Activated naive CD4-positive, alpha-beta T cell treated with Interleukin-2 at 50 U/mL for 16 hours (primary cell): ENCODE data around the gene DNAJC16.
A peak's percentile ranks its signal among the peaks of the same experiment; 100 is the strongest.
"Not testable (repeated sequence)": the region's sequence is repeated elsewhere in the genome, so short reads cannot be mapped to it uniquely, and the experiment has no call there.

ENCODE experiments used
- DNase-seq: peaks from one replicate; pipeline ENCODE4 v3.0.0-alpha.2; 2020

The DNAJC16 gene

DNA sequence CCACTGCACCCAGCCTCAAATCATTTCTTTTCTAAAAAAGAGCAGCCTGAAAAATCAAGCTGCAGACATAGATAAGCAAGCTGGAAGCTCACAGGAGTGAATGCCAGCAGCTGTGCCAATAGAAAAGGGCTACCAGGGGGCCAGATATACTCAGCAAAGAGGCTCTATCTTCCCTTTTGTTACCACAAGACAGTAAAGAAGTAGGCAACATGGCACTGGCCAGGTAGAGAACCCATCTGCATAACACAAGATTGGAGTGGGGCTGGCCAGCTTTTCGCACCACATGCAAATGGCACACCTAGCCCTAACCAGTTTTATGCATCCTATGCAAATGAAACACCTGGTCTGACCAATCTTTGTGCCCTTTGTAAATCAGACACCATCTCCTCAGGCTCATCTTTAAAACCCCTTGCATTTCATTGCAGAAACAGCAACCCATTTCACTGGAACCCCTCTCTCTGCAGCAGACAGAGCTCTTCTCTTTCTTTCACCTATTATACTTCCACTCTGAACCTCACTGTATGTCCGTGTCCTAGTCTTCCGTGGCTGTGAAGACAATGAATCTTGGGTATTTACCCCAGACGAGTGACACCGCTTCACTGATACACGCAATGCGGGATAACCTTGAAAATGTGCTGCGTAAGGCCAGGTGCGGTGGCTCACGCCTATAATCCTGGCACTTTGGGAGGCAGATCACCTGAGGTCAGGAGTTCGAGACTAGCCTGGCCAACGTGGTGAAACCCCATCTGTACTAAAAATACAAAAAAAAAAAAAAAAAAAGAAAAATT, 17.8 kb upstream of the DNAJC16 start:
- no peak for DNase-seq

DNA sequence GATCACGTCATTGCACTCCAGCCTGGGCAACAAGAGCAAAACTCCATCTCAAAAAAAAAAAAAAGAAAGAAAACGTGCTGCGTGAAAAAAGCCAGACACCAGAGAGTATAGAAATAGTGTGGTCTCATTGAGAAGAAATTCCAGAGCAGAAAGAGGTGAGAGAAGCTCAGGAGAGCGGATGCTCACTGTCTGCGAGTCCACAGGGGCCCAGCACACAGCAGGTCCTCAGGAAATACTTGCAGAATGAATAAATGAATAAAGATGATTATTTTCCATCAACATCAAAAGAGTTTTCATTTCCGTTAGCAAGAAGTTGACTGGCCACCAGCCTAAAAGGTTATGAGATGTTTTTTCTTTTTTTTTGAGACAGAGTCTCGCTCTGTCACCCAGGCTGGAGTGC, 17.1 kb upstream of the DNAJC16 start:
- no peak for DNase-seq

DNA sequence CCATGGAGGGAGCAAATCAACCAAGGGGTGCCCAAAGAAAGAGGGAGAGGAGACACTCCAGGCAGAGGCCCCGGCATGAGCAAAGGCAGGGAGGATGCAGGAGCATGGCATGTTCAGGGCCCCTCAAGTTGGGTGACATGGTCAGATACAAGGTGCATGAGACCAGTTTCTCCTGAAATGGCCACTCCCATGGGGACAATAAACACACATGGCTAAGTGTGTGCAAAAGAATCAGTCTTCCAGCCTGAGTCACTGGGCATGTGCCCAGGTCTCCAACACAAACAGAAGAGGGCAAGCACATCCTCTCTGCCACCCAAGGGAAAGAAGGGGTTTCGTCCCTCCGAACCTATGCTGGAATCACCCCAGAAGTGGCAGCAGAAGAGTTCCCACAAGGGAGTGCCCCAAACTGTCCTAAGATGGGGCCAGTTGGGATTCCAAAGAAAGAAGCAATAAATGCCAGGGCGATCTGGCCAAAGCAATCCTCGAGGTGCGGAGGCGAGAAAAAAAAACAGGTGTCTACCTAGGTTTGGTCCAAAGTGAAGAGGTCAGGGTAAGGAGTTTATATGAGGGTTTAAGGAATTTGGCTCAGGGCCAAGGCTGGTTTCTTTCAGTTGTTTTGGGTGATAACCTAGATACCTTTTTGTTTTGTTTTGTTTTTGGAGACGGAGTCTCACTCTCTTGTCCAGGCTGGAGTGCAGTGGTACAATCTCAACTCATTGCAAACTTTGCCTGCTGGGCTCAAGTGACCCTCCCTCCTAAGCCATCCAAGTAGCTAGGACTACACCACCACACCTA, 15.8 kb upstream of the DNAJC16 start:
- no peak for DNase-seq

DNA sequence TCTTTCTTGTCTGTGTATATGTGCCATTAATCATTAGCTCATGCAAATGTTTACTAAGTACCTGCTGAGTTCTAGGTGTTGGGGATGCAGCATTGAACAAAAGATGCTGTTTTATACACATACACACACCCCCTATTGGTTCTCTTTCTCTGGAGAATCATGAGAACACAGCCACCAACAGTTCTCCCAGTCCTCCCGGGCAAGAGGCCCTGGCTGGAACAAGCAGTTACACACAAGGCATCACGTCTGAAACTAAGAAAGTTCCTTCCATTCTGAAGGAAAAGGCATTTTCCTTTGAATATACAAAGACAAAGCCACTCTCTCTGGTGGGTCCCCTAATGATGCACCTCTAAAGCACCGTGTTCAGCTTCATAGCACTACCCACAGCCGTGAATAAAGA, 13.5 kb upstream of the DNAJC16 start:
- no peak for DNase-seq

DNA sequence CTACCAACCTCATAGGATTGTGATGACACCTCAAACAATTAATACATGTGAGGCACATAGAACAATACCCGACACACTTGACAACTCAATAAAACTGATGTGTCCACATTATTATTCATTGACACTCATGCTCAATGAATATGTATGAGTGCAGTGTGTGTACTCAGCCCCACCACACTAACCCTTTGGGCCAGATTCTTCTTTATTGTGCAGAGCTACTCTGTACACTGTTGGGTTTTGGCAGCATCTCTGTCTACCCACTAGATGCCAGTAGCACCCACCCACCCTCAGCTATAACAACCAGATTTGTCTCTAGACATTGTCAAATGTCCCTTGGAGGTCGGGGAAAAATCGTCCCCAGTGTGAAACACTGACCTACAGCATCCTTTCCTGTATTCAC, 12.7 kb upstream of the DNAJC16 start:
- DNase-seq = no peak

DNA sequence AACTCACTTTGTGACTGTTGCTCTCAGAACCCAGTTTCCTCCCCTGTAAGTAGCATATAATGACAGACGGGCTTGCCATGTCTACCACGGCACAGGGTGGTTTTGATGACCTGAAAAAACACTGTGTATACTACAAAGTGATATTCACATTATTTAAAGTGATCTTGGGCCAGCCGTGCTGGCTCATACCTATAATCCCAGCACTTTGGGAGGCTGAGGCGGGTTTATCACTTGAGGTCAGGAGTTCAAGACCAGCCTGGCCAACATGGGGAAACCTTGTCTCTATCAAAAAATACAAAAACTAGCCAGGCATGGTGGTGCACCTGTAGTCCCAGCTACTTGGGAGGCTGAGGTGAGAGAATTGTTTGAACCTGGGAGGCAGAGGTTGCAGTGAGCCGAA, 12.1 kb upstream of the DNAJC16 start:
- DNase-seq = not testable (repeated sequence)

DNA sequence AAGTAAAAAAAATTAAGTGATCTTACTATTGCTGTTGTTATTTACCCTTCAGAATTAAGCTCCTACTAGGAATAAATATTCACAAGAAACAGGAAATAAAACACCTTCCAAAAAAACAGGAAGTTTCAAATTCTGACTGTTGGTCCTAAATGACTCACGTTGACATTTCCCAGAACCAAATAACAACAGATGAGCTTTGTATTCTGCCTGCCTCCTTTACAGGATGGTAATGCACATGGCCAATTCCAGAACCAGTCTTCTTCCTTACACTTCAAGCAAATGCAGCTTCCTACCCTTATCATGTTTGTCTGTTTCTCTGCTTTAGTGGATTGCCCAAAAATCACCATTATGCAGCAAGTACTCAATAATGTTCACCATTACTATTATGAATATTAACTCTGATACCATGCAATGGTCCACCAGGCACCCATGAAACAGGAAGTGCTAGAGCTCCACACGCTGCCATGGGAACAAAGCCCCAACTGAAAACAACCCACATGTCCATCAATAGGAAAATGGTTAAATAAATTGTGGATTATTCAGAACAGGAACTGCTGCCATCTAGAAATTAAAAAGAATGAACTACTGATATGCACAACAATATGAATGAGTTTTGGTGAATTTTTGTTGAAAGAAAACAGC, 11.5 kb upstream of the DNAJC16 start:
- no peak for DNase-seq

DNA sequence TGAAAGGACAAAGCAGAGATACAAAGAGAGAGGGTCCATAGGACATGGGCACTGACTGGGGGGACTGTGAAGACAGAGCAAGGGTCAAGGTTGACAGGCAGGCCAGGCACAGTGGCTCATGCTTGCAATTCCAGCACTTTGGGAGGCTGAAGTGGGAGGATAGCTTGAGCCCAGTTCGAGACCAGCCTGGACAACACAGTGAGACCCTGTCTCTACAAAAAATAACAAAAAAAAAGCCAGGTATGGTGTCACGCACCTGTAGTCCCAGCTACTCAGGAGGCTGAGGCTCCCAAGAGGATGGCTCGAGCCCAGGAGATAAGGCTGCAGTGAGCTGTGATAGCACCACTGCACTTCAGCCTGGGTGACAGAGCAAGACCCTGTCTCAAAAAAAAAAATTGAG, 7.0 kb upstream of the DNAJC16 start:
- DNase-seq = no peak

DNA sequence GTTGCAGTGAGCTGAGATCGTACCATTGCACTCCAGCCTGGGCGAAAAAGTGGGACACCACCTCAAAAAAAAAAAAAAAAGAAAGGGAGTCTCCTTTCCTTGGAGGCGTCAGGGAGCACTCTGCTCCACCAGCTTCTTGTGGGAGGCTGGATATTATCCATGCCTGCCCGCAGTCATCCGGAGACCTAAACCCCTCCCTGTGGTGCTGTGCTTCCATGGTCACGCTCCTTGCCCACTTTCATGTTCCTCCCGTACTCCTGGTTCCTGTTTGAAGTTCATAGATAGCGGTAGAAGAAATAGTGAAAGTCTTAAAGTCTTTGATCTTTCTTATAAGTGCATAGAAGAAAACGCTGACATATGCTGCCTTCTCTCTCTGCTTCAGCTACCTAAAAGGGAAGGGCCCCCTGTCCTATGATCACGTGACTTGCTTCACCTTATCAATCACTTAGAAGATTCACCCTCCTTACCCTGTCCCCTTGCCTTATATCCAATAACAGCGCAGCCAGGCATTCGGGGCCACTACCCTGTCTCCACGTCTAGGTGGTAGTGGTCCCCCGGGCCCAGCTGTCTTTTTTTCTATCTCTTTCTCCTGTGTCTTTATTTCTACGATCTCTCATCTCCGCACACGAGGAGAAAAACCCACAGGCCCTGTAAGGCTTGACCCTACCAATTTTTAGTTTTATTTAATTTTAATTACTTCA, 5.3 kb upstream of the DNAJC16 start:
- not testable (repeated sequence) for DNase-seq

DNA sequence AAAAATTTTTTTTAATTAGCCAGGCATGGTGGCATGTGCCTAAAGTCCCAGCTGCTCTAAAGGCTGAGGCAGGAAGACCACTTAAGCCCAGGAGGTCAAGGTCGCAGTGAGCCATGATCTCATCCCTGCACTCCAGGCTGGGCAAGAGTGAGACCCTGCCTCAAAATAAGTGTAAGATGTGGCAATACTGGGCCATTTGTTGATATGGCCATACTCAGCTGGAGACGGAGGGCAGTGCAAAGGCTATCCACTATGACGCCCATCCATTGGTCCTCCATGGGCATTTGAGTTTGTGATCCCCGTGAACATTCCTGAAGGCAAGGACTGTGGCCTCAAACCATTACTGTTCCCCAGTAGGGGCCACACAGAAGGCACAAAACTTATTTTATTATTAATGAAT, 4.1 kb upstream of the DNAJC16 start:
- DNase-seq = no peak

DNA sequence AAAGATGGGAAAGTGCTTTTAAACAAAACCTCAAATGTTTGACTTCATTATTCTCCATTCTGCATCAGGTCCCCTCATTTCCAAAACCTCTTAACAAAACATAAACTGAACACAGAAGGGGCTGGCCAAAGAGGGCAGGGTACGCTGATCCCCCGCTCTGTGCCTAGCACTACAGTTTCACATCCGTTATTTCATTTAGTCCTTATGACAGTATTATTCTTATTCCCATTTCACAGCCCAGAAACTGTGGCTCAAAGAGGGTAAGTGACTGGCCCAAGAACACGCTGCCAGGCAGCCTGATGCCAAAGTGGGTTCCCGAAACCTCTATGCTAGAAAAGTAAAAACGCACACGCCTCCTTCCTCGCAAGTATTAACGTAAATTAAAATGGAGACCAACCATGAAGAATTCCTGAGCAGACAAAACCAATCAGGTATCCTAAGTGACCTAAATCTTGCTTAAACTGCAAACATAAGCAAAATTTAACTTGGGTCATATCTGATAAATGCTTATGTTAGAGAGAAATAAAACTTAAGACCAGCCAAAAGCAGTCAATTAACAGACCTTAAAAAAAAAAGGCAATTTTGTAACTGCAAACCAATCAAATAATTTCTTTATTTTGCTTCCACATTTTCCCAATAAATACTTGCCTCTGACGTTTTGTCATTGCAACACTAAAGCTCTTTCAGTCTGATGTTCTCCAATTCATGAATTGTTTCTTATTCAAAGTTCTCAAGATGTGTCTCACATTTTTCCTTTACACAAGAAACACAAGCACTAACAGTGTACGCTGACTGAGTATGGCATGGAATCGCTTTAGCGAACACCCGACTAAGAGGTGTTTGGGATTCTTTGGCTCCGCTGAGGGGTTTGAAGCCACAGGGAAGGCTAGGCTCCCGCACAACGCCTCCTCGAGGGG, 3.3 kb upstream of the DNAJC16 start:
- DNase-seq = no peak

DNA sequence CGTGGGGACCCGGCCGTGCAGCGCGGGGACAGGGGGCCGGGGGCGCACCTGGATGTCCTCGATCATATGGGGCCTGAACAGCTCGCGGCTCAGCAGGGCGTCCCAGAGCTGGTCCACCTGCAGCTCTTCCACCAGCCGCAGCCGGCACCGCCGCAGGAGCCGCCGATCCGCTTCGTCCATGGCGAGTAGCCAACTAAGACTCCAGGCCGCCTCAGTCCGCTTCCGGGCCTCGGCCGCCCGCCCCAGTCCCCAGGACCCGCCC, 2.7 kb upstream of the DNAJC16 start, which contains the start of gene CASP9:
Gene CASP9, minus strand, starts transcription at position 195 of the 262 bp plus-strand sequence. Its CDS starts 15 bp downstream, at position 180.
- no peak for DNase-seq

DNA sequence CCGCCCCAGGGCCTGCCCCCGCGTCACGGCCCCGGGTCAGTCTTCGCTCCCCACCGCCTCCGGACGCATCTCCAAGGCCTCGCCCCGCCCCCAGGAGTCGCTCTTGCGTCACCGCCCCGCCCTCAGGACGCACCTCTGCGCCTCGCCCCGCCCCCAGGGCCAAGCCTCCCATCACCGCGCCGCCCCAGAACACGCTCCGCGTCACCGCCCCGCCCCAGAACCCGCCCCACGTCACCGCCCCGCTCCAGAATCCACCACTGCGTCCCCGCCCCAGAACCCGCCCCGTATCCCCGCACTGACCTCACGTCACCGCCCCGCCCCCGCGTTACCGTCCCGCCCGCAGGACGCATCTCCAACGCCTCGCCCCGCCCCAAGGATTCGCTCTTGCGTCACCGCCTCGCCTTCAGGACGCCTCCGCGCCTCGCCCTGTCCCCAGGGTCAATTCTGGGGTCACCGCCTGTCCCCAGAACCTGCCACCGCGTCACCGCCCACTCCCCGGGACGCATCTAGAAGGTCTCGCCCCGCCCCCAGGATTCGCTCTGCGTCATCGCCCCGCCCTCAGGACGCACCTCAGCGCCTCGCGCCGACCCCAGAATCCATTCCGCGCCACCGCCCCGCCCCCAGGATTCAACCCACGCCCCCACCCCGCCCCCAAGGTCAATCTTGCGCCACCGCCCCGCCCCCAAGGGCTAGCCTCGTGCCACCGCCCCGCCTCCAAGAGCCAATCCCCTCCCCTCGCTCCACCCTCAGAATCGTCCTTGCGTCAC, 2.2 kb upstream of the DNAJC16 start:
- peak; percentile 99 for DNase-seq

DNA sequence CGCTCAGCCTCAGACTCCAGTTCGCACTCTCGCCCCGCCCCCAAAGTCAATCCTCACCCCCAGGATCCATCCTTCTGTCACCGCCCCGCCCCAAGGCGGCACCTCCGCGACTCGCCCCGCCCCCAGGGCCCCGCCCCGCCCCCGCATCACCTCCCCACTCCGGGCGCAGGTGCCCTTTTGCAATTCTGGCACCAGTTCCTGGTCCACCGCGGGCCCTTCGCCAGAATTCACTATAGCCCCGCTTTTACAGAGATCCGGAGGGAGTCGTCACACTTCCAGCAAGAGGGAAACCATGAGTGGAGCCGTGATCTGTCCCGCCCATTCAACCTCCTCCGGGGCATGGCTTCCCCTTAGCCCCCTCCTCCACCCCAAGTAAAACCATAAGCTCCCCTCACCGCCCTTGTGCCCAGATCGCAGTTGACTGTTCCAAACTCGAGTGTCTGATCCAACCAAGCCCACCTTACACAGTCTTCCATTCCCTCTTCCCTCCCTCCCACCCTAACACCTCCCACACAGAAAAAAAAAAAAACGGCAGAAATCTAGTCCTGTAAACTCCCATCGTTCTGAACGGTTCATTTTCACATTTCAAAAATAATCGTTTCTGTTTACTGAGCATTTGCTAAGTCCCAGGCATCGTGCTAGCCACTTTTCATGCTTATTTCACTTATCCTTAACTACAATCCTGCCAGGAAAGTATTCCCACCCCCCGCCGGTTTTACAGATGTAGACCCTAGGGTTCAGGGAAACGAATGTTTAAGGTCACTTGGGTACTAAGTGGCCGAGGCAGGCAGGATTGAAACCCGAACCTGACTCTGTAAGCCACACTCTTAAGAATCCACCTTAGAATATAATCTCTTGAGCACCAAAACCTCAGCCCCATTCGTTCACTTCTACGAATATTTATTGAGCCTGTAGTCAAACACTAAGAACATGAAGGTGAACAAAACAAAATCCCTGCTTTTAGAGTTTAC, 1.3 kb upstream of the DNAJC16 start:
- peak; percentile 99 for DNase-seq

DNA sequence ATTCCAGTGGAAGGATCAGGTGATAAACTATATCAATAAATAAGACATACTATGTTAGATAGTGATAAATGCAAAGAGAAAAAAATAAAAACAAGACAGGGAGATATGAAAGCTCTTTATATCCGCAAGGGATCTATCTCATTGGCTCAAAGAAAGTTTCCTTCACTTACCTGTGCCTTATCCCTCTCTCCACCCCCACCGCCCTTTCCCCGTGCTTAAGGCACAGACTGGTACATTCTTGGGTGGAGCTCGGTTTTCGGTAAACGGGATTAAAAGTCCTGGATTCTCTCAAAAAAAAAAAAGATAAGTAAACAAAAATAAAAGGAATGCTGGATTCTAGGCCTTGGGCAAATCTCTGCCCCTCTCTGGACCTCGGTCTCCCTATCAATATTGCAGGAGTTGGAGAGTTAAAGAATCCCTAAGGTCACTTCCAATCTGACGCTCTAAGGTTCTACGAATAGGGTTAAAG, 593 bp upstream of the DNAJC16 start:
- DNase-seq = no peak

DNA sequence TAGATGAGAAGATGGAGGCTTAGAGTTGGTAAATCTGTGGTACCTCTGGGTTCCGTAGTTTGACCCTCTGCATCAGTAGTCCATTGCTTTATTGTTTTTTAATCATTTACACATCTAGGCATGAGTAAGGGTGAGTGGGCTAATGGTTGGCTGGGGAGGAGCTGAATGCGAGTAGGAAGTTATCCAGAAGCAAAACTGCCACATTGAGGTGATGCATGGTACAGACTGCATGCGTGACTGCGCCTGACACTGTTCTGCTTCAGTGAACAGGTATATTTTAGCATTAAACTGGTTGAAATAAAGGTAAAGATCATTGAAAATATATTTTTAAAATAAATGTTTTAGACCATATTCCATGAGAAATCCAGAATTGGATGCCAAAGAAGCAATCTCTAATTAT, 4.4 kb downstream of the DNAJC16 start:
- no peak for DNase-seq

DNA sequence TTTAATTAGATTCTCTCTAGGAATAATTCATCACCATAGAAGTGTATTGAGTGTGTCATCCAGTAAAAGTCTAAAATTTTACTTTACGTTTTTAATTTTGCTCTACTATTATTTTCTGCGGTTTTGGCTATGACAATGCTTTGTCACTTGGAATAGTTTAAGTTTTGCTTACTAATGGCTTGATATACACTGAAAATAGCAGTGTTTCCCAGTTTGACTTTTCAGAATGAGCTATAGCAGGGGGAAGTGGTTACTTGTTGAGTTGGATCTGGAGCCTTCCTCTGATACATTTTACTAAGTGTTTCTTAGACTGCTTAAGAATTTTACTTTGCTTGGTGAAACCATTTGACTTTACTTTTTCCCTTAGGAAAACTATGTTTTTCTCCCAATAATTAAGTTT, 5.0 kb downstream of the DNAJC16 start:
- no peak for DNase-seq

DNA sequence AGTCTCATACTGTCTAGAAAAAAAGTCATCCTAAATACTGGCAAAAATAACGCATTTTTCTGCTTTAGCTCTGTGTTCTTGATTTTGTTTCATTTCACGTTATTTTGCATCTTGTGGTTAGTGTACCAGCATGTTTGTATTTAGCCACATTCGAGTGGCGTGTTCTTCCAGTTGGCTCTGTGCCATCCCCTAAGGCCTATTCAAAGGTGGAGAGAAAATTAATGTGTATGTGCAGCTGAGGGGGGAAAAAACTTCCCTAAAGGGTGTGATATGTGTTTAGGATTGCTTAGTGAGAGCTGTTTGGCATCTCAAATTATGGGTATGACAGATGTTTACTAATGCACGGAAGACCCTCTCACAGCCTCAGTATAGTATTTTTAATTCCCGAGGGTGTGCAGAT, 12.1 kb downstream of the DNAJC16 start:
- no peak for DNase-seq

DNA sequence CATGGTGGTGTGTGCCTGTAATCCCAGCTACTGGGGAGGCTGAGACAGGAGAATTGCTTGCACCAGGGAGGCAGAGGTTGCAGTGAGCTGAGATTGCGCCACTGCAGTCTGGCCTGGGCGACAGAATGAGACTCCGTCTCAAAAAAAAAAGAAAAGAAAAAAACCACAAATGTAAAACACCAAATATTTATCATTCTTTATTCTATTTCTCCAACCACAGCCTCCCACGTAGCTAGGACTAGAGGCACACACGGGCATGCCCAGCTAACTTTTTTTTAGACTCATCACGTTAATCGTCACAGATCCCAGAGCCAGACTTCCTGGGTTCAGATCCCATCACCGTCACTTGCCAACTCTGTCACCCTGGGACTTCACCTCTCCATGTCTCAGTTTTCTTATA, 13.5 kb downstream of the DNAJC16 start:
- DNase-seq = no peak

DNA sequence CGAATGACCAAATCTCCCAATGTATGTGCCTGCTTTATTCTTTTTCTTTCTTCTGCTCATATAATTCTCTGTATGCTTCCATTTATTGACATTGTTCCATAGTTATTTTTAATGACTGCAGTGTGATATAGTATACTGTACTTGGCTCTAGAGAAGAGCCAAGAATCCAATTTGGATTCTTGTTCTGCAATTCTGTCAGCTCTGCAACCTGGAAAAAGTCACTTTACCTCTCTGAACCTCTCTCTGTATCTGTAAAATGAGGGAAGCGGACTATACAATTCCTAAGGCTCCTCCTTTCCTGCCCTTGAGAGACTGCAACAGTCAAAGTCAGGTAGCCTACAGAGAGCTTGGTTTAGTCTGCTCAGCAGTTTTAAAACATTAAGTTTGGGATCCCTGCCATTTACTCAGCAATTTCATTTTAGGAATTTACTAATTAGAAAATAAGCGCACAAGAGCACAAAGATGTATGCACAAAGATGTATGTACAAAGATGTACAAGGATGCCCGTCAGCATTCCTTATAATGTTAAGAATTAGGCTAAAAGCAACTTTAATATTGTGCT, 14.7 kb downstream of the DNAJC16 start:
- DNase-seq = no peak
